H1 (cell line): ENCODE data around the gene SCAMP5. TPM values are rescaled to one million over a fixed set of nuclear protein-coding genes. Genes with fewer than 3 reads are reported as not detected.

Experiments
- CTCF ChIA-PET: fragments of 300-600 bp; sonication (Branson Sonifier 250); formaldehyde crosslinking; loops from one replicate; lab custom pipeline; 2021; ENCODE audit not compliant: partially characterized antibody; lab: Charles Lee
- POLR2A ChIA-PET: fragments of 300-600 bp; sonication (Branson Sonifier 250); formaldehyde crosslinking; loops from one replicate; lab custom pipeline; 2021; ENCODE audit warnings: inconsistent platforms; ENCODE audit not compliant: partially characterized antibody; lab: Charles Lee
- DNase-seq, 2 experiments: peaks; one replicate each; pipeline versions ENCODE4 v3.0.0 to v3.0.0-alpha.2; 2010 to 2022; ENCODE audit warnings: low spot score in 2 of 2, low read depth in 1 of 2, mixed read lengths in 1 of 2
- FAIRE-seq: peaks from 2 replicates; lab custom pipeline; 2011; peaks lifted over from hg19 to GRCh38; lab: Jason Lieb, UNC
- H2AFZ ChIP-seq: 2 replicates; pipeline ENCODE4 v1.8.1; 2012; ENCODE audit warnings: low read length, inconsistent platforms
- H2AK5ac ChIP-seq: 2 replicates; pipeline ENCODE4 v1.6.1; 2013; ENCODE audit warnings: low read depth, low read length
- H2BK120ac ChIP-seq: replicated peaks from 2 replicates; pipeline ENCODE3; 2013; ENCODE audit warnings: low read depth, low read length, inconsistent platforms
- H2BK12ac ChIP-seq: 2 replicates; pipeline ENCODE4 v1.6.1; 2013; ENCODE audit warnings: low read depth, low read length
- H2BK15ac ChIP-seq: 2 replicates; pipeline ENCODE4 v1.6.1; 2013; ENCODE audit warnings: low read length
- H2BK20ac ChIP-seq: 2 replicates; pipeline ENCODE4 v1.6.1; 2013; ENCODE audit warnings: low read length
- H2BK5ac ChIP-seq: 2 replicates; pipeline ENCODE4 v1.6.1; 2013; ENCODE audit warnings: low read depth, low read length
- H3K14ac ChIP-seq: 2 replicates; pipeline ENCODE4 v1.6.1; 2013; ENCODE audit warnings: inconsistent platforms; ENCODE audit not compliant: insufficient read length
- H3K18ac ChIP-seq: 2 replicates; pipeline ENCODE4 v1.6.1; 2013; ENCODE audit warnings: low read length; ENCODE audit errors: extremely low read depth
- H3K23ac ChIP-seq: 2 replicates; pipeline ENCODE4 v1.6.1; 2013; ENCODE audit warnings: inconsistent platforms; ENCODE audit not compliant: insufficient read length
- H3K23me2 ChIP-seq: 2 replicates; pipeline ENCODE4 v1.6.1; 2013; ENCODE audit warnings: low read depth, low read length
- H3K27ac ChIP-seq: 2 replicates; pipeline ENCODE4 v1.6.1; 2011; ENCODE audit warnings: low read depth, low read length, inconsistent platforms
- H3K27me3 ChIP-seq, 4 experiments: replicated peaks in 1 of 4; 1 replicate in 1 of 4; 2 replicates in 3 of 4; pipeline versions ENCODE4 v1.6.1 to v1.8.1; 2011 to 2013; ENCODE audit warnings: low read length in 3 of 4, mild to moderate bottlenecking in 3 of 4, inconsistent platforms in 2 of 4, mixed read lengths in 2 of 4, moderate library complexity in 1 of 4; ENCODE audit not compliant: control insufficient read depth in 3 of 4, insufficient read depth in 3 of 4; ENCODE audit errors: extremely low read depth in 1 of 4
- H3K36me3 ChIP-seq, 4 experiments: 2 replicates each; pipeline versions ENCODE4 v1.6.1 to v1.8.1; 2011 to 2013; ENCODE audit warnings: mild to moderate bottlenecking in 4 of 4, low read length in 3 of 4, moderate library complexity in 2 of 4, control low read depth in 1 of 4, inconsistent platforms in 1 of 4; ENCODE audit not compliant: insufficient read depth in 4 of 4, control insufficient read depth in 2 of 4
- H3K4ac ChIP-seq: replicated peaks from 2 replicates; pipeline ENCODE3; 2013; ENCODE audit warnings: low read length, low read depth, mixed read lengths, inconsistent platforms; ENCODE audit not compliant: insufficient read length
- H3K4me1 ChIP-seq, 4 experiments: replicated peaks in 1 of 4; 1 replicate in 1 of 4; 2 replicates in 3 of 4; pipeline versions ENCODE4 v1.6.1 to v1.8.1; 2011 to 2013; ENCODE audit warnings: low read length in 3 of 4, inconsistent platforms in 2 of 4, mixed read lengths in 1 of 4; ENCODE audit not compliant: insufficient read depth in 4 of 4, control insufficient read depth in 3 of 4
- H3K4me2 ChIP-seq, 2 experiments: 2 replicates each; pipeline versions ENCODE4 v1.6.1 to v1.8.1; 2011 to 2013; ENCODE audit warnings: low read depth in 2 of 2, low read length in 2 of 2, control low read depth in 1 of 2, inconsistent platforms in 1 of 2, mild to moderate bottlenecking in 1 of 2; ENCODE audit not compliant: insufficient read depth in 1 of 2
- H3K4me3 ChIP-seq, 4 experiments: fragments of 200-600, 300-600 bp in 1 of 4; sonication (generic), shearing (Covaris generic), sonication (Bioruptor Twin) in 1 of 4; 2 replicates each; pipeline versions ENCODE4 v1.5.1 to v1.8.1; 2011 to 2016; ENCODE audit warnings: low read length in 4 of 4, low read depth in 3 of 4, control low read depth in 2 of 4, inconsistent platforms in 2 of 4, mild to moderate bottlenecking in 2 of 4, mixed read lengths in 1 of 4, moderate library complexity in 1 of 4; ENCODE audit not compliant: insufficient read depth in 2 of 4; ENCODE audit errors: extremely low read depth in 1 of 4
- H3K56ac ChIP-seq: replicated peaks from 2 replicates; pipeline ENCODE3; 2013; ENCODE audit warnings: low read depth, mild to moderate bottlenecking, mixed read lengths, low read length, inconsistent platforms; ENCODE audit not compliant: insufficient read length
- H3K79me1 ChIP-seq: 2 replicates; pipeline ENCODE4 v1.6.1; 2013; ENCODE audit warnings: low read depth, low read length, control low read depth
- H3K79me2 ChIP-seq, 2 experiments: 2 replicates each; pipeline versions ENCODE4 v1.6.1 to v1.8.1; 2012 to 2013; ENCODE audit warnings: low read length in 2 of 2, mild to moderate bottlenecking in 2 of 2, inconsistent platforms in 1 of 2; ENCODE audit not compliant: insufficient read depth in 2 of 2, control insufficient read depth in 1 of 2
- H3K9ac ChIP-seq, 4 experiments: replicated peaks in 1 of 4; 1 replicate in 1 of 4; 2 replicates in 3 of 4; pipeline versions ENCODE4 v1.6.1 to v1.8.1; 2011 to 2013; ENCODE audit warnings: low read depth in 3 of 4, low read length in 3 of 4, control low read depth in 2 of 4, mild to moderate bottlenecking in 2 of 4, moderate library complexity in 2 of 4, inconsistent platforms in 1 of 4; ENCODE audit errors: extremely low read depth in 1 of 4
- H3K9me3 ChIP-seq, 2 experiments: 2 replicates each; pipeline versions ENCODE4 v1.6.1 to v1.8.1; 2012 to 2013; ENCODE audit warnings: mild to moderate bottlenecking in 2 of 2, moderate library complexity in 2 of 2, control low read depth in 1 of 2, inconsistent platforms in 1 of 2, low read depth in 1 of 2, low read length in 1 of 2, mixed read lengths in 1 of 2; ENCODE audit not compliant: insufficient read depth in 2 of 2
- H4K20me1 ChIP-seq, 2 experiments: replicated peaks in 1 of 2; 2 replicates each; pipeline versions ENCODE3 to v1.8.1; 2011 to 2013; ENCODE audit warnings: inconsistent platforms in 2 of 2, low read length in 2 of 2, mild to moderate bottlenecking in 1 of 2; ENCODE audit not compliant: insufficient read depth in 2 of 2, control insufficient read depth in 1 of 2
- H4K5ac ChIP-seq: 2 replicates; pipeline ENCODE4 v1.6.1; 2013; ENCODE audit warnings: low read length, low read depth, mixed read lengths, inconsistent platforms; ENCODE audit not compliant: insufficient read length
- H4K8ac ChIP-seq: 2 replicates; pipeline ENCODE4 v1.8.0; 2013; ENCODE audit warnings: mild to moderate bottlenecking, moderate library complexity, low read length, inconsistent platforms; ENCODE audit not compliant: insufficient read depth; ENCODE audit errors: extremely low read depth
- H4K91ac ChIP-seq: replicated peaks from 2 replicates; pipeline ENCODE3; 2013; ENCODE audit warnings: low read length, mixed read lengths, inconsistent platforms; ENCODE audit not compliant: insufficient read length
- ASH2L ChIP-seq: fragments of 200-600, 300-600 bp; sonication (generic); IDR thresholded peaks from one replicate; pipeline ENCODE4 v1.7.1; 2017; ENCODE audit warnings: low read length
- CREB1 ChIP-seq: IDR thresholded peaks from 2 replicates; pipeline ENCODE4 v1.6.1; 2012; ENCODE audit warnings: inconsistent platforms
- SIX5 ChIP-seq: IDR thresholded peaks from 2 replicates; pipeline ENCODE4 v1.6.1; 2011; ENCODE audit warnings: mild to moderate bottlenecking, low read depth, low read length
- SP2 ChIP-seq: IDR thresholded peaks from 2 replicates; pipeline ENCODE4 v1.6.1; 2012; ENCODE audit warnings: mild to moderate bottlenecking, low read length, inconsistent platforms
- TEAD4 ChIP-seq: IDR thresholded peaks from 2 replicates; pipeline ENCODE4 v1.6.1; 2012; ENCODE audit warnings: low read depth, low read length, inconsistent platforms, mixed read lengths
- WGBS, 2 experiments: shearing (Covaris generic) in 1 of 2; methylation state at CpG; one replicate each; pipeline versions ENCODE4 v1.1.6 to v1.1.7; 2013 to 2015; ENCODE audit warnings: low lambda C conversion rate in 2 of 2, mixed read lengths in 2 of 2, inconsistent platforms in 1 of 2, low coverage in 1 of 2, missing lambda C conversion rate in 1 of 2; ENCODE audit not compliant: insufficient replicate concordance in 2 of 2, insufficient coverage in 1 of 2, insufficient read length in 1 of 2; ENCODE audit errors: extremely low coverage in 1 of 2, missing lambda C conversion rate in 1 of 2; 5-methylcytosine and 5-hydroxymethylcytosine counted together
- polyA plus RNA-seq, 7 experiments: library from polyadenylated mRNA; depleted of rRNA in 3 of 7; stranded (reverse) in 5 of 7; unstranded in 2 of 7; fragments of >200 nt in 5 of 7; fragments of 200-250 nt in 2 of 7; gene quantifications; 1 replicate in 5 of 7; 2 replicates in 1 of 7; 4 replicates in 1 of 7; pipeline versions ENCODE4 v1.2.1 to v1.2.3, GENCODE V29; 2011 to 2013; ENCODE audit warnings: missing spikeins in 2 of 7, mixed read lengths in 2 of 7
- total RNA-seq: library from RNA; stranded (reverse); fragmentation: NEBNext Ultra II Directional; extraction: Animal tissue kit (Norgen Biotek cat#: 25700); gene quantifications from 2 replicates; pipeline ENCODE4 v1.2.1, GENCODE V29; 2021
- TF ChIP-seq, protein P1 (sequence below): IDR thresholded peaks from 2 replicates; pipeline ENCODE4 v1.6.1; 2011; ENCODE audit warnings: low read depth, mild to moderate bottlenecking, low read length; ENCODE audit not compliant: insufficient read depth

The SCAMP5 gene
- total and polyA plus RNA-seq, 2 of the 8 experiments (the other 6 are each of a cell fraction or from before 2014, with no cell fraction given) = 55.4 to 94.7 TPM

DNA sequence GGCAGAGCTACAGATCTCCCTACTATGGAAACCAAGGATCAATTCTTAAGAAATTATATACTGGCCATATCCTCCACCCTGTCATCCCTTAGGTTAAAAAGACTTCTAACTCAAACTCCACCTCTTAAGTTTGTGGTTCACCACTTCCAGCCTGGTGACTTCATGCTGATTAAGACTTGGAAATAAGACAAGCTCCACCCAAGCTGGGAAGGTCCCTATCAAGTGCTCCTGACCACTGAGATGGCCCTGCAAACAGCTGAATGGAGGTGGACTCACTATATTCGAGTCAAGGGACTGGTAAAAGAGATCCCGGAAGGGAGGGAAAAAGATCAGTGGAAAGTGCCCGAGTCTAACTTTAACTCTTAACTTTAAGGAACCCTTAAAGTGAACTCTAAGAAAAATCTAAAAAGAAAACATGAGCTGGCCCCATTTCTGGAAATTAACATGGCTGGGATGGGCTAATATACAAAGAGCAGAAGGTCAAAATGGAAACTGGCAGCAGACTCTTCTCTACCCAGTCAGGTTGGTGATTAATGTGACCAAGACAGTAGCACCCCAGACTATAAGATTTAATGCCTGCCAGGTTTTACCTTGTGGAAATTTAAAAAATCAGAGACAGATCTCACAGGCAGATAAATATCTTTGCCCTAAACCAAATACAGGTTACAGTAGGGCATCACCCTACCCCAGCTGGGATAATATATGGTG lies 71.9 kb downstream of the SCAMP5 start:
- ChIA-PET CTCF (interaction anchor here (1.0 kb wide), 2 partner anchors 14 to 36 kb away, joined by 4 read pairs; no protein-coding TSS in a partner anchor), POLR2A (interaction anchor here (0.6 to 0.7 kb wide), 2 partner anchors 15 to 274 kb away, joined by 3 read pairs; no protein-coding TSS in a partner anchor)
- H2AFZ ChIP-seq = no peak overlapping the region
- no peak overlapping the region for H3K56ac ChIP-seq
- H4K5ac ChIP-seq = no peak overlapping the region
- no peaks in the 10 kb centered on the region for H3K36me3 ChIP-seq
- H4K20me1 ChIP-seq = no peaks in the 10 kb centered on the region
- H2BK15ac ChIP-seq = no peak overlapping the region
- no peak for TF ChIP-seq SIX5
- TF ChIP-seq SP2 = no peak
- TF ChIP-seq, protein P1, sequence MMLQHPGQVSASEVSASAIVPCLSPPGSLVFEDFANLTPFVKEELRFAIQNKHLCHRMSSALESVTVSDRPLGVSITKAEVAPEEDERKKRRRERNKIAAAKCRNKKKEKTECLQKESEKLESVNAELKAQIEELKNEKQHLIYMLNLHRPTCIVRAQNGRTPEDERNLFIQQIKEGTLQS = no peak
- no peak for TF ChIP-seq ASH2L
- no peak for TF ChIP-seq TEAD4
- TF ChIP-seq CREB1 = no peak
- H2BK5ac ChIP-seq = no peak overlapping the region
- H3K14ac ChIP-seq = no peak overlapping the region
- no peaks in the 10 kb centered on the region for H3K23me2 ChIP-seq
- H2AK5ac ChIP-seq = no peak overlapping the region
- no peaks in the 10 kb centered on the region; a peak in 1 of 7 replicates for H3K4me1 ChIP-seq
- H3K4ac ChIP-seq = no peak overlapping the region
- no peak overlapping the region for H4K91ac ChIP-seq
- H2BK20ac ChIP-seq = no peak overlapping the region
- no peaks in the 10 kb centered on the region; a peak in 1 of 7 replicates for H3K27me3 ChIP-seq
- H3K18ac ChIP-seq = no peak overlapping the region
- no peak for DNase-seq
- H3K27ac ChIP-seq = no peak overlapping the region
- H3K4me3 ChIP-seq = no peak overlapping the region
- H3K23ac ChIP-seq = no peak overlapping the region
- H3K9ac ChIP-seq = no peak overlapping the region
- no peaks in the 10 kb centered on the region for H3K79me2 ChIP-seq
- no peak overlapping the region for H2BK120ac ChIP-seq
- WGBS, 2 experiments = 92% methylated on average over 3 of the region's 3 CpGs; no CpG with 5 or more reads in 1 of the 2 experiments
- peaks cover 0 to 7% of the 10 kb centered on the region in 2 experiments; a peak in 2 of 4 replicates for H3K9me3 ChIP-seq
- H4K8ac ChIP-seq = no peak overlapping the region
- FAIRE-seq = no peak
- no peak overlapping the region for H3K4me2 ChIP-seq
- H3K79me1 ChIP-seq = no peaks in the 10 kb centered on the region
- H2BK12ac ChIP-seq = no peak overlapping the region
